Nephron progenitor cell (in vitro differentiated cells): ENCODE measurements around the gene MATN1.

Experiments
- DNase-seq: peaks from one replicate; pipeline ENCODE4 v3.0.0; 2021
- H3K27ac Mint-ChIP-seq: 2 replicates; pipeline ENCODE4 v1.8.0; 2021; ENCODE audit warnings: mild to moderate bottlenecking, moderate library complexity, mixed read lengths
- H3K27me3 Mint-ChIP-seq: 2 replicates; pipeline ENCODE4 v1.8.0; 2021; ENCODE audit warnings: mild to moderate bottlenecking, low read depth, mixed read lengths; ENCODE audit not compliant: poor library complexity
- H3K36me3 Mint-ChIP-seq: 2 replicates; pipeline ENCODE4 v1.8.0; 2021; ENCODE audit warnings: low read depth, mixed read lengths
- H3K4me1 Mint-ChIP-seq: 2 replicates; pipeline ENCODE4 v1.8.0; 2021; ENCODE audit warnings: mixed read lengths
- H3K4me3 Mint-ChIP-seq: 2 replicates; pipeline ENCODE4 v1.8.0; 2021; ENCODE audit warnings: mild to moderate bottlenecking, moderate library complexity, mixed read lengths
- H3K9me3 Mint-ChIP-seq: 2 replicates; pipeline ENCODE4 v1.8.0; 2021; ENCODE audit warnings: mild to moderate bottlenecking, moderate library complexity, mixed read lengths
- TF ChIP-seq, protein P1 (sequence below): fragments of 200-600 bp; sonication (generic); IDR thresholded peaks from 2 replicates; pipeline ENCODE4 v1.5.0; 2021; ENCODE audit warnings: antibody characterized with exemption

MATN1 gene

DNA sequence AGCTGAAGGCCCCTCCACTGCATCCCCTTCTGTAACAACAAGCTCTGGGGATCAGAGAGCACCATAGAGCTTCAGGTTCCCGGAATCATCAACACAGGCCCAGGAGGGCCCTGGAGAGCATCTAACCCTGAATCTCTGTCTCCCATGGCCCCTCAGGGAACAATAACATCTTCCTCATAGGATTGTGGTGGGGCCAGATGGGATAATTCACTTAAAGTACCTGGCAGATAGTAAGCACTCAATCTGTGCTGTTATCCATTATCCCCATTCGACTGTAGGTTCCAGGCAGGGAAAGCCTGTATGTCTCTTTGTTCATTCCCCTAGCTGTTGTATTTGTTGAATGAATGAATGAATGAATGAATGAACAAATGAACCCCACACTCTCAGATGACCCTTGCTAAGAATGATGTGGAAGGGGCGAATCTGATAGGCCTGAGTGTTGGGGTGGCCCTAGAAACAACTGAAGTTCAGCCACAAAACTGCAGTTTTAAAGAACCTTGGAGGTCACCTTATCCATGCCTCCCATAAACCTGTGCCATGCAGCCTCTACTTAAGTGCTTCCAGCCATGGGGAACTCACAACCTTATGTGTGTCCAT is 19.7 kb upstream of the MATN1 start:
- peaks cover 10% of the 10 kb centered on the region for H3K27me3 Mint-ChIP-seq
- peaks cover 4% of the 10 kb centered on the region for H3K36me3 Mint-ChIP-seq
- H3K27ac Mint-ChIP-seq = no peak overlapping the region
- H3K9me3 Mint-ChIP-seq = peaks cover 4% of the 10 kb centered on the region
- H3K4me1 Mint-ChIP-seq = peaks cover 59% of the 10 kb centered on the region
- no peak for DNase-seq
- H3K4me3 Mint-ChIP-seq = no peak overlapping the region
- TF ChIP-seq, protein P1, sequence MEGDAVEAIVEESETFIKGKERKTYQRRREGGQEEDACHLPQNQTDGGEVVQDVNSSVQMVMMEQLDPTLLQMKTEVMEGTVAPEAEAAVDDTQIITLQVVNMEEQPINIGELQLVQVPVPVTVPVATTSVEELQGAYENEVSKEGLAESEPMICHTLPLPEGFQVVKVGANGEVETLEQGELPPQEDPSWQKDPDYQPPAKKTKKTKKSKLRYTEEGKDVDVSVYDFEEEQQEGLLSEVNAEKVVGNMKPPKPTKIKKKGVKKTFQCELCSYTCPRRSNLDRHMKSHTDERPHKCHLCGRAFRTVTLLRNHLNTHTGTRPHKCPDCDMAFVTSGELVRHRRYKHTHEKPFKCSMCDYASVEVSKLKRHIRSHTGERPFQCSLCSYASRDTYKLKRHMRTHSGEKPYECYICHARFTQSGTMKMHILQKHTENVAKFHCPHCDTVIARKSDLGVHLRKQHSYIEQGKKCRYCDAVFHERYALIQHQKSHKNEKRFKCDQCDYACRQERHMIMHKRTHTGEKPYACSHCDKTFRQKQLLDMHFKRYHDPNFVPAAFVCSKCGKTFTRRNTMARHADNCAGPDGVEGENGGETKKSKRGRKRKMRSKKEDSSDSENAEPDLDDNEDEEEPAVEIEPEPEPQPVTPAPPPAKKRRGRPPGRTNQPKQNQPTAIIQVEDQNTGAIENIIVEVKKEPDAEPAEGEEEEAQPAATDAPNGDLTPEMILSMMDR = no peak

DNA sequence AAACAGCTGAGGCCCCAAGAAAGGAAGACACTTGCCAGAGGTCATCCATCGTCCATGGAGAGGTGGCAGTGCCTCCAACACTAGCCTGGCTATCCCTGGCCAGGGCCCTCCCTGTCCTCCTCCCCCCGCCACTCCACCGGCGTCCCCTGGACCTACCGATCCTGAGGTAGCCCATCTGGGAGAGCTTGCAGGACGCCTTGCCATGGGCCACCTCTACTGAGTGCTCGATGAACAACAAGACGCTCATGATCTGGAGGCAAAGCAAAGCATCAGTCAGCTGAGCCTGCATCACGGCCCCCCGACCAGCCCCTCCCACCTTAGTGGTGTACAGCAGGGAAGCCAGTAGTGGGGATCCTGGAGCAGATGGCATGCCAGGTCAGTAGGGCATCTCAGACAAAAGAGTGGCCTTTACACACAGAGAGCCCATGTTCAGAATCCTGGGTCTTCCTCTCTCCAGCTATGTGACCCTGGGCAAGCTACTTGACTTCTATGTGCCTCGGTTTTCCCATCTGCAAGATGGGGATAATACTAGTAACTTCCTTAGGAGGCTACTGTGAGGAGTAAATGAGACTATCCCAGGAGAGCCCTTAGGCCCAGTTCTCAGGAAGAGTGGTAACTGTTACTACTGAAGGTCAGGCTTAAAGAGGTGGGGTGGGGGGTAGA is 19.0 kb upstream of the MATN1 start:
- Mint-ChIP-seq H3K9me3 (peaks cover 4% of the 10 kb centered on the region), H3K36me3 (peaks cover 4% of the 10 kb centered on the region), H3K27ac (no peak overlapping the region), H3K4me3 (no peak overlapping the region), H3K4me1 (peaks cover 53% of the 10 kb centered on the region), H3K27me3 (peaks cover 10% of the 10 kb centered on the region)
- TF ChIP-seq, protein P1 = no peak
- DNase-seq = no peak

DNA sequence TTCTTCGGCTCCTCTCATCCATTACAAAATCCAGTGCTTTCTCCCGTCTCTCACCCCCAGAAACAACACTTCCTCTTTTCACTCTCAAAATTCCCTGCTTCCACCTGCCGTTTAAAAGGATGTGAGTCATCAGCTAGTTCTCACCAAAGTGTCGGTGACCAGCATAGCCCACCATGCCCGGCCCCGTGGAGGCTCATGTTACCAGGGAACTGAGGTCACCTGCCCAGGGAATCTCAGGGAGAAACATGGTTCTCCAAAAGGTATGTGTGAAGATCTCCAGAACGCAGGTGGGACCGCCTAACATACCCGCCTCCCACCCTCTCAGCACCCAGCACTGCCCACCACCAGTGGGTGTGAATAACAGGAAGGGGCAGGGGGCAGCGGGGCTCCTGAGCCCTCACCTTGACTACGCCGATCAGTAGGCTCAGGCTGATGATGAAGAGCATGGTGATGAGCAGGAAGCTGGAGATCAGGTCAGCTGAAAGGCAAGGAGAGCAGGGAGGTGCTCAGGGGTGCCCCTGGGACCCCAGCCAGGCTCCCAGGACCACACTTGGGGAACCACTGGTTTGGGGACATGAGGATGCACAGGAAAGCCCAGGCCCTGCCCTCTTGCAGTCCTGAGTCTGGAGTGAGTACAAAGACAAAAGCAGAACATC is 18.0 kb upstream of the MATN1 start:
- H3K4me3 Mint-ChIP-seq = no peak overlapping the region

DNA sequence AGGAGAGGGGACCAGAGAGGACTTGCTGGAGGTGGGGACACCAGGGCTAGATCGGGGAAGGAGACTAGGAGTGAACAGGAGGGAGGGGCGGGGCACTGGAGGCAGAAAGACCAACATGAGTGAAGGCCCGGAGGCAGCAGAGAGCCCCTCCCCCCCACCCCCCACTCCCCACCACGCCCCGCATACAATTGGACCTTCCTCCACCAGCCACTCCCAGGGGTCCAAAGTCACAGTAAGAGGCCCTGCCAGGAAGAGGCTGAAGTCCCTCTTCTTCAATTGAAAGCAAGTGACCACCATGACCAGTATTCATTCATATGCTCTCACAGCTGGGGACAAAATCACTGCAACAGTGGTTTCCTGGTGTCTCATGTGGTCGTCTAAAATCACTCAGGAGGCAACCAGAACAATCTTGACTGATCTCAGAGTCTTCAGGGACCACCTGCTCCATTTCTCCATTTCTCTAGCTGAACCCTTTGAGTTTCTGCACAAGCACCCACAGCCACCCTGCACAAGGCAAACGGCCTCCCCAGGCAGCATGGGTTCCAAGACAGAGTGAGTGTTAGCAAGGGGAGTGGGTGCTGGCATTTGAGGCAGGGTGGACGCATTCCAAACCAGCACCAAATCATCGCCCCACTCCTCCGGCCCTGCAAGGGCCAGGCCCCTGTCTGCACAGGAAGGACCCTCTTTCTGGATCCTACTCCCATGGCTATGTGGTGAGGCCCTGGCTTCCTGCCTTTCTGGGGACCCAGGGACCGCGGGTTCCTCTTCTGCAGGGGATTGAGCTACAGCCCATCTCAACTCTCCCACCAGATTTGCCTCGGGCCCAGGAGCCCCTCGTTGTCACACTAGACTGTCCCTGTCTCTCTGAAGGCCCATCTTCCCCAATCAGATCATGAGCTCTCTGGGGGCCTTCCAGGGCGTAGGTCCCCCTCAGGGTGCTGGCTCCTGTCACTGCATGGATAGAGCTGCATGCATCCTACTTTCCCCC is 17.2 kb upstream of the MATN1 start:
- Mint-ChIP-seq H3K27ac (no peak overlapping the region), H3K4me3 (no peak overlapping the region), H3K4me1 (peaks cover 36% of the 10 kb centered on the region), H3K36me3 (peaks cover 4% of the 10 kb centered on the region), H3K27me3 (peaks cover 13% of the 10 kb centered on the region), H3K9me3 (peaks cover 4% of the 10 kb centered on the region)
- TF ChIP-seq, protein P1 = no peak
- no peak for DNase-seq

More for the DNA sequence above, 18.0 kb upstream of the MATN1 start:
- TF ChIP-seq, protein P1 = no peak
- Mint-ChIP-seq H3K4me1 (peaks cover 42% of the 10 kb centered on the region), H3K9me3 (peaks cover 4% of the 10 kb centered on the region), H3K27ac (no peak overlapping the region), H3K27me3 (peaks cover 13% of the 10 kb centered on the region), H3K36me3 (peaks cover 4% of the 10 kb centered on the region)
- DNase-seq = no peak

DNA sequence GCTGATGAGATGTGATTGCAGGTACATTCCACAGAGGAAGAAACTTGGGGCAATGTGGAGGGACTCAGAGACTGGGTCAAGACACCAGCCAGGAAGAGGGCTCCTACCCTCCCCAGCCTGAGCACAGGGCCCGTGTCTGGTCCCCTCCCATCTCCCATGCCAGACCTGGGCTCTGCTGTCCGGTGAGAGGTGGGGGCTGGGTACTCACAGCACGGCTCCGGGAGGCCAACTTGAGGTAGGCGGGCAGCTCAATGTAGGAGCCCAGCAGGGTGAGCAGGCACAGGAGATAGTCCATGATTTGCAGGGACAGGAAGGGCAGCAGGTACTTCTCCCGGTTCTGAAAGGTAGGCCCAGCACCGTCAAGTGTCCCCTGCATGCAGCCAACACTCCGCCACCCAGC is 16.2 kb upstream of the MATN1 start:
- H3K4me1 Mint-ChIP-seq = peaks cover 32% of the 10 kb centered on the region
- DNase-seq = no peak
- H3K27ac Mint-ChIP-seq = no peak overlapping the region
- no peak overlapping the region for H3K4me3 Mint-ChIP-seq
- TF ChIP-seq, protein P1 = no peak
- H3K27me3 Mint-ChIP-seq = peaks cover 13% of the 10 kb centered on the region
- peaks cover 4% of the 10 kb centered on the region for H3K36me3 Mint-ChIP-seq
- H3K9me3 Mint-ChIP-seq = peaks cover 4% of the 10 kb centered on the region
